ENCODE measurements around the gene TUBA4A.
"Not testable (repeated sequence)": the region's sequence is repeated elsewhere in the genome, so short reads cannot be mapped to it uniquely, and the experiment has no call there.

TUBA4A gene

GRCh38 chr2:219268294-219268693 is 14.6 kb upstream of the TUBA4A start:
- no peak for DNase-seq (ENCODE audit: low spot score)

- DNase-seq (ENCODE audit: low spot score) = no peak
Observed at GRCh38 chr2:219266886-219267285, 13.2 kb upstream of the TUBA4A start.

GRCh38 chr2:219266232-219266631 is 12.5 kb upstream of the TUBA4A start:
- DNase-seq (ENCODE audit: low spot score) = no peak

- no peak for DNase-seq (ENCODE audit: low spot score)
Observed at GRCh38 chr2:219261024-219261855, 7.5 kb upstream of the TUBA4A start.

- DNase-seq (ENCODE audit: low spot score) = not testable (repeated sequence)
Observed at GRCh38 chr2:219258942-219259341, 5.2 kb upstream of the TUBA4A start.

- peak; percentile 66 for DNase-seq (ENCODE audit: low spot score)
Observed at GRCh38 chr2:219254590-219255201, 978 bp upstream of the TUBA4A start.

GRCh38 chr2:219252900-219253752 is 592 bp downstream of the TUBA4A start, which contains the start of gene TUBA4B:
TUBA4B (plus strand) TSS chr2:219253243; CDS start chr2:219253408, 165 bp downstream.
- peak; percentile 50 for DNase-seq (ENCODE audit: low spot score)

- DNase-seq (ENCODE audit: low spot score) = no peak
Observed at GRCh38 chr2:219252570-219252899, 1.2 kb downstream of the TUBA4A start.

- no peak for DNase-seq (ENCODE audit: low spot score)
Observed at GRCh38 chr2:219252084-219252483, 1.6 kb downstream of the TUBA4A start.

- DNase-seq (ENCODE audit: low spot score) = no peak
Observed at GRCh38 chr2:219251656-219252055, 2.1 kb downstream of the TUBA4A start.

GRCh38 chr2:219250049-219250781 is 3.5 kb downstream of the TUBA4A start:
- DNase-seq (ENCODE audit: low spot score) = no peak

GRCh38 chr2:219249203-219249980 is 4.3 kb downstream of the TUBA4A start:
- peak; percentile 54 for DNase-seq (ENCODE audit: low spot score)

- DNase-seq (ENCODE audit: low spot score) = no peak
Observed at GRCh38 chr2:219248845-219249202, 4.9 kb downstream of the TUBA4A start.

- peak; percentile 43 for DNase-seq (ENCODE audit: low spot score)
Observed at GRCh38 chr2:219247678-219248642, 5.8 kb downstream of the TUBA4A start.

GRCh38 chr2:219246559-219246958 is 7.2 kb downstream of the TUBA4A start:
- no peak for DNase-seq (ENCODE audit: low spot score)

- DNase-seq (ENCODE audit: low spot score) = no peak
Observed at GRCh38 chr2:219245899-219246230, 7.9 kb downstream of the TUBA4A start.

- DNase-seq (ENCODE audit: low spot score) = peak; percentile 88
Observed at GRCh38 chr2:219245148-219245898, 8.4 kb downstream of the TUBA4A start, which contains the start of the genes GLB1L and STK16. GLB1L (minus strand) TSS chr2:219245444; CDS start chr2:219243573, 1,871 bp downstream. STK16 (plus strand) TSS chr2:219245479; CDS start chr2:219246000, 521 bp downstream.

- DNase-seq (ENCODE audit: low spot score) = no peak
Observed at GRCh38 chr2:219244789-219245147, 8.9 kb downstream of the TUBA4A start.

GRCh38 chr2:219243291-219243761 is 10.4 kb downstream of the TUBA4A start:
- no peak for DNase-seq (ENCODE audit: low spot score)

All from germinal center (tissue), 1 donor.